GM12872 (cell line): ENCODE results near the gene POLE.

Experiments
- TF ChIP-seq, protein P1 (sequence below): IDR thresholded peaks from 3 replicates; pipeline ENCODE4 v1.5.1; 2011; ENCODE audit warnings: low read depth, mild to moderate bottlenecking, low read length, moderate library complexity; ENCODE audit not compliant: insufficient read depth

Gene POLE

DNA sequence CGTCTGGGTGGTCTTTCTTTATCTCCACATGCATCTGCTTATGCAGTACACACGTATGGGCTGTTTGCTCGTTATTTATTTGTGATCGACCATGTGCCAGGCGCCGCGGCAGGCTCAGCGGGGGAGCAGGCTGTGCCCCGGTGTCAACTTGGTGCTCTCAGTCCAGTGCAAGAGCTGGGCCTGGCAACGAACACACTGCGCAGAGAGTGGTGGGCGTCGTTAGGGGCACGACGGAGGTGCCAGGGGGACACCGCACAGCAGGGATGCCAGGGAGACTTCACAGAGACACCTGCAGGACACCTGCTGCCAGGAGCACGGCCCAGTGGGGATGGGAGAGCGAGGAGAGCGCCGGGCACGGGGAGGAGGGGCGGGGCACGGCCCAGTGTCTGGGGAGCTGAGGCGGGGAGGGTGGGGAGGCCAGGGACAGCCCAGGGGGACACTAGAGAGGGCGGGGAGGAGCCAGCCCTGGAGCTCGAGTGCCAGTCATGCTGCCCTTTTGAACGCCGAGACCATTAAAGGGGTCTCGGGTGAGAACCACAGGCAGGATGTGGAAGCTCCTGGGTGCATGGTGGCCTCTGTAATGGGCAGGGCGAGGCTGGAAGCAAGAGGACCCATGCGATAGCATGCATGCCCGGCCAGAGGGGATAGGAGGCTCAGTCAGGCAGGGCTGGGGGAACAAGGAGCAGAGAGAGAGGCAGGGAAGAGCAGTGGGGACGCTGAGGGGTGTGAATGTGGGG is 76.1 kb downstream of the POLE start:
- TF ChIP-seq, protein P1, sequence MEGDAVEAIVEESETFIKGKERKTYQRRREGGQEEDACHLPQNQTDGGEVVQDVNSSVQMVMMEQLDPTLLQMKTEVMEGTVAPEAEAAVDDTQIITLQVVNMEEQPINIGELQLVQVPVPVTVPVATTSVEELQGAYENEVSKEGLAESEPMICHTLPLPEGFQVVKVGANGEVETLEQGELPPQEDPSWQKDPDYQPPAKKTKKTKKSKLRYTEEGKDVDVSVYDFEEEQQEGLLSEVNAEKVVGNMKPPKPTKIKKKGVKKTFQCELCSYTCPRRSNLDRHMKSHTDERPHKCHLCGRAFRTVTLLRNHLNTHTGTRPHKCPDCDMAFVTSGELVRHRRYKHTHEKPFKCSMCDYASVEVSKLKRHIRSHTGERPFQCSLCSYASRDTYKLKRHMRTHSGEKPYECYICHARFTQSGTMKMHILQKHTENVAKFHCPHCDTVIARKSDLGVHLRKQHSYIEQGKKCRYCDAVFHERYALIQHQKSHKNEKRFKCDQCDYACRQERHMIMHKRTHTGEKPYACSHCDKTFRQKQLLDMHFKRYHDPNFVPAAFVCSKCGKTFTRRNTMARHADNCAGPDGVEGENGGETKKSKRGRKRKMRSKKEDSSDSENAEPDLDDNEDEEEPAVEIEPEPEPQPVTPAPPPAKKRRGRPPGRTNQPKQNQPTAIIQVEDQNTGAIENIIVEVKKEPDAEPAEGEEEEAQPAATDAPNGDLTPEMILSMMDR: no peak

DNA sequence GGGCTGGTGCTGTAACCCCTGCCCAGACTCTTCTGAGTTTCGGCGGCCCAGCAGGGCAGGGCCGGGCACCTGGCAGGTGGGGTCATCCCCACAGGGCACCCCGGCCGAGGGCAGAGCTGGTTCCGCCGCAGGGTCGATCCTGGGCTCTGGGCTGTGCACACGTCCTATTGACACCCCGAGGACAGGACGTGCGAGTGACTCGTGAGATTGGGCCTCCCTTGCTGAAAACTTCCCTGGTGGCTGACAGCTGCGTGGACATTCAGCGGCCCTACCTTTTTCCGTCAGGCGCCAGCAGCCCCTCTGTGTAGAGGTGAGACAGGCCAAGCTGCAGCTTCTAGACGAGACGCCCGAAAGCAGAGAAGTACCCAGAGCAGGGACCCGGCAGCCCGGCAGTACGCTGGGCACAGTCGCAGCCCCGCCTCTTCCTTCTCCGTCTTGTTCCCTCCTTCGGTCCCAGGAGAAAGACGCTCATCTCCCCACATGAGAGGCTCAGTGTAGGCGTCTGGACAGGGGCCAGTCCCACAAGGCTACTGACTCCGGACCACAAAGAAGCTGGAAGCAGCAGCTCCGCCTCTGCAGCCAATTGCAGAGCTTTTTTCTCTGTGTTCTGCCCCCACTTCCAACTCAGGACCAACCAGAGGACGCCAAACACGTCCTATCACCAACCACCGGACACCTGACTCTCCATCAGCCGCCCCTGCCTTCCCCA is 76.9 kb downstream of the POLE start, which contains the start of gene LRCOL1:
TSS of gene LRCOL1 (minus strand) at position 532 of the 709 bp plus-strand sequence. CDS start 4,331 bp downstream, outside the sequence.
- TF ChIP-seq, protein P1: no peak

DNA sequence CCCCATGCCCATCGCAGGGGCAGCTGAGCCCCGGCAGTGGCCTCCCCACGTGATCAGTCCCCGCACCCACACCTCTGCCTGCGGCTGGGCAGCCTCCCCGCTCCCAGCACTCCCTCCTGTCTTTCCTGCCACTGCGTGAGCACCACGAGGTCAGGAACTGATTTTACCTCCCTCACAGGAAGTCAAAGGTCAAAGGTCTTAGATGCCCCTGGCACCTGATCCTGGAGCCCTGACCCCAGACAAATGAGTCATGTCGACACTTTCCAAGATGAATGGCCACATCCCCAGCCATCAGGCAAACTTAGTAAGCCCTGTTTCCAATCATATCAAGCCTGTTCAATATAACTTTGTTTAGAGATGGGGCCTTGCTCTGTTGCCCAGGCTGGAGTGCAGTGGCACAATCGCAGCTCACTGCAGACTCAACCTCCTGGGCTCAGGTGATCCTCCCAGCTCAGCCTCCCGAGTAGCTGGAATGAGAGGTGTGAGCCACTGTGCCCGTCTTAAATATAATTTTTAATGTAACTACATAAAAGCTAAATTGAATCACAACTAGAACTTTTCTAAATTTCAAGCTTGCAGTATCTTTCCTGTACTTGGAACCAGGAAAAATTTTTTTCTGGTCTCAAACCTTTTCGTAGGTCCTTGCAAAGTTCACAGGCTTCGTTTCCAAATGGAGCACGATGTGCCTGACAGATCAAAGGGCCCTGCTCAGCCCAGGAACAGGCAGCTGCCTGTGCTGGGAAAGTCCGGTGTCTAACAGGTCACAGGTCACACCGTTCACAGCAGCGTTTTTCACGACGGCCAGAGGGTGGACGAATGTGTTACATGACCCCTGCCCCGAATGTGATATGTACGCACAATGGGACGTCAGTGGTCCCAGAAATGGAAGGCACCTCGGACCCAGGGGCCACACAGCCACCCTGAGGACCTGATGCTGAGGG is 78.6 kb downstream of the POLE start:
- TF ChIP-seq, protein P1: no peak

DNA sequence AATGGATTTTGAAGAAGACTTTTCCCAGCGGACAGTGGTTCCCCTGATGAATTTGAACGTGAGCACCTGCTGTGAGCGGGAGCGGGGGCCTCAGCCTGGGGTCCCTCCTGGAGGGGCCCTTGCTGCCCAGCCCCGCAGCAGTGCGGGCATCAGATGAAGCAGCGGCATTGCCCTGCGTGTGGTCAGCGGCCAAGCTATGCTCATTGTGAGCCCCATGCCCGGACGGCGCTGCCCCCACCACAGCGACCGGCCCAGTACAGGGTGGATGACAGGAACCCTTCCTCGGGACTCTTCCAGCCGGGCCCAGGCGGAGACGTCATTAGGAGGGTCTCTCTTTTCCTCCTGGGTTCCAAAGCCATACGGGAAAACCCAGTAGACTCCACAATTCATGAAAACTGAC is 80.2 kb downstream of the POLE start:
- TF ChIP-seq, protein P1: no peak

DNA sequence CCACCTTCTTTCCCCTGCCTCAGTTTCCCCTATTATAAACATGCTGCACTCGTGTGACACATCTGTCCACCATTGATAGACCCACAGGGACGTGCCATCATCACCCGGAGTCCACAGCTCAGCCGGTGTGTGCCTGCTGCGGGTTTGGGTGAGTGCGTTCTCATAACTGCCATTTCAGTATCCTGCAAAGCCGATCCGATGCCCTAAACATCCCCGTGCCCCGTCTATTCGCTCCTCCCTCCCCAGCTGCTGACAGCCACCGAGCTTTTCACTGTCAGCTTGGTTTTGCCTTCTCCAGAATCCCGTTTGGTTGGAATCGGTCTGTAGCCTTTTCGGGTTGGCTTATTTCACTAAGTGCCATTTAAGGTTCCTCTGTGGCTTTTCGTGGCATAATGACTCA is 80.7 kb downstream of the POLE start:
- TF ChIP-seq, protein P1: no peak

DNA sequence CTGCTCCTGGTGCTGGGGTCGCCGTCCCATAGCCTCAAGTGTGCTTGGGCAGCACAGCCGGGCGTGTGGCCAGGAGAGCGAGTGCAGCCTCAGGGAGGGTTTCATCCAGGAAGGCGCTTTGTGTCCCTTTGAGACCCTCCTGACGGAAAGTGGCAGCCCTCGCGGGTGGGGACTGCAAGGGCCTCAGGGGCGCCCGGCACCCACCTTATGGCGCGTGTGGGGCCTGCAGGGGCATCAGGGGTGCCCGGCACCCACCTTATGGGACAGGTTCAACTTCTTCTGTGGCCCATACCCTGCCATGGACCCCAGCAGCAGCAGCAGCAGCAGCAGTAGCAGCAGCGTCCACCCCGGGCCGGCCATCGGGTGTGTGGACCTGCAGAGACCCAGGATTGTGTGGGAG is 81.2 kb downstream of the POLE start:
- TF ChIP-seq, protein P1: no peak
